Adipocyte (in vitro differentiated cells): ENCODE data around the gene SYNJ2.

Experiments
- DNase-seq: peaks from one replicate; pipeline ENCODE4 v3.0.0-alpha.2; 2015; ENCODE audit warnings: low read depth
- H3K27me3 ChIP-seq: replicated peaks from 2 replicates; pipeline ENCODE4 v1.7.0; 2013; ENCODE audit warnings: mild to moderate bottlenecking, low read length, moderate library complexity; ENCODE audit not compliant: control insufficient read depth, insufficient read depth
- H3K36me3 ChIP-seq: 2 replicates; pipeline ENCODE4 v1.7.0; 2013; ENCODE audit warnings: low read length, mild to moderate bottlenecking, moderate library complexity; ENCODE audit not compliant: control insufficient read depth, insufficient read depth, severe bottlenecking
- H3K4me1 ChIP-seq: 2 replicates; pipeline ENCODE4 v1.7.0; 2013; ENCODE audit warnings: mild to moderate bottlenecking, low read length, moderate library complexity; ENCODE audit not compliant: control insufficient read depth, insufficient read depth
- H3K4me3 ChIP-seq: 2 replicates; pipeline ENCODE4 v1.7.0; 2013; ENCODE audit warnings: mild to moderate bottlenecking, low read length, moderate library complexity
- H3K9ac ChIP-seq: 2 replicates; pipeline ENCODE4 v1.7.0; 2013; ENCODE audit warnings: mild to moderate bottlenecking, low read length, moderate library complexity
- H3K9me3 ChIP-seq: 2 replicates; pipeline ENCODE4 v1.7.0; 2013; ENCODE audit warnings: mild to moderate bottlenecking, low read length, moderate library complexity; ENCODE audit not compliant: control insufficient read depth

SYNJ2 gene

DNA sequence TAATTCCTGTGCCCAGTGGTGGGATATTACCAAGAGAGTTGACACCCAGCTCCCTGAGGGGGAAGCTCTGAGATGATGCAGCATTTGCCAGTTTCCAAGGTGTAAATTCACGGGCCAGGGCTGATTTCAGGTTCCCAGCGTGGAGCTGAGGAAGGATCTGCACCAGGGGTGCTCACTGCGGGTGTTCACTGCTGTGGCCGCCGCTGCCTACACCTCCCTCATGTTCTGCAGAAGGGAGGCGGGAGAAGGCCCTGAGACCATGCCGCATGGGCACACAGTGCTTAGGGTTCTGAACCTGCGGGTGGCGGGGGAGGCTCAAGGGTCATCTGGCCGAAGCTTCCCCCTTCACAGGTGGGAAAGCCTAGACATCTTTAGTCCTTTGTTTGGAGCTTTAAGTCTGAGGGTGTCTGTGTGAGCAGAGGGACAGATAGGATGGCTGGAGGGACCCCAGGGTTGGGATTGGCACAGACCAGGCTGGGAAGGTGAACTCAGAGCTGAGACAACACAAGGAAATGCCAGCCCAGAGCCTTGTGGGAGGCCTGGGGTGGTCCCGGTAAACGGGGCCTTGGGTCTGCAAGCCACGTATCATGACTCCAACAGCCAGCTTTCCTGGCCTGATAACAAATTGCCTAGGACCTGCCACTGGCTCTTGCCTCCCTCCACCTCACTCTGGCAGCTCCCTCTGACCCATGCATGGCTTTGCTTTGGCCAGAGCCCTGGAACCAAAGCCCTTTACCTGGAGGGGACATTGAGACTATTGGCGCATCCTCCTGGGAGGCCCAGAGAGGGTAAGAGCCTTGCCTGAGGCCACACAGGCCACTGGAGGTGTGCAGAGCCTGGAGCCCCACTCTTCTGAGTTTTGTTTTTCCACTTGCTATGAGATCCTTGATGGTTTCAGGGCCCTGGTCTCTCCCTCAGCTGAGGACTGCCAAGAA lies 40.4 kb downstream of the SYNJ2 start:
- no peak for DNase-seq
- H3K36me3 ChIP-seq: peaks cover 4% of the 10 kb centered on the region

DNA sequence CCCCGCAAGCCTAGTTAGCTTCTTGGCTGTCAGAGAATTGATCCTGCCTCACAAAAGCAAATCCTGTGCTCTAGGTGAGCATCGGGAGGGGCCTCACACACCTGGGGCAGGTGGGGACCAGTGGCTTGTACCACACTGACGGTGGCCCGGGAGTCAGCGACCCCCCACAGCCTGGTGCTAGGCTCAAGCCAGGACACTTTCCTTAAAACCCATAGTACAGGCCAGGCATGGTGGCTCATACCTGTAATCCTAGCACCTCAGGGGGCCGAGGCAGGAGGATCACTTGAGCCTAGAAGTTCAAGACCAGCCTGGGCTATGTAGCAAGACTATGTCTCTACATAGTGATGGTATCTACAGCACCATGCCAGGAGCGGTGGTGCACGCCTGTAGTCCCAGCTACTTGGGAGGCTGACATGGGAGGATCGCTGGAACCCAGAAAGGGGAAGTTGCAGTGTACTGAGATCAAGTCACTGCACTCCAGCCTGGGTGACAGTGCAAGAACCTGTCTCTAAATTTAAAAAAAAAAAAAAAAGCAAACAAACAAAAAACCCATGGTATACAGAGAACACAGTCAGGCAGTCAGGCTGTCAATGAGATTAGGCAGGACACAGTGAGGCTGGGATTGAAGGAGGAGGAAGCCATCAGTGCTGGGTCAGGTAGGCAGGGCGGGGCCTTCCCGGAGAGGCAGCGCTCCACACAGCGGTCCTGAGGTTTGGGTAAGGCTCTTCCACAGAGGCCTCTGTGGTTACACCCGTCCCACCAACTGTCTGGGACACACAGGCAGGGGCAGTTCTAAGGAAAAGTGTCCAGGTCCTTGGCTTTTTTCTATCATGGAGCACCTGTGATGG lies 41.3 kb downstream of the SYNJ2 start:
- H3K36me3 ChIP-seq: peaks cover 4% of the 10 kb centered on the region
- no peaks in the 10 kb centered on the region for H3K27me3 ChIP-seq
- H3K4me1 ChIP-seq: peaks cover 18% of the 10 kb centered on the region
- H3K9ac ChIP-seq: no peak overlapping the region
- DNase-seq: no peak
- H3K9me3 ChIP-seq: no peaks in the 10 kb centered on the region
- H3K4me3 ChIP-seq: no peak overlapping the region

More for the DNA sequence above, 40.4 kb downstream of the SYNJ2 start:
- Histone ChIP-seq H3K4me1 (peaks cover 15% of the 10 kb centered on the region), H3K27me3 (no peaks in the 10 kb centered on the region), H3K9me3 (no peaks in the 10 kb centered on the region), H3K9ac (no peak overlapping the region), H3K4me3 (no peak overlapping the region)

DNA sequence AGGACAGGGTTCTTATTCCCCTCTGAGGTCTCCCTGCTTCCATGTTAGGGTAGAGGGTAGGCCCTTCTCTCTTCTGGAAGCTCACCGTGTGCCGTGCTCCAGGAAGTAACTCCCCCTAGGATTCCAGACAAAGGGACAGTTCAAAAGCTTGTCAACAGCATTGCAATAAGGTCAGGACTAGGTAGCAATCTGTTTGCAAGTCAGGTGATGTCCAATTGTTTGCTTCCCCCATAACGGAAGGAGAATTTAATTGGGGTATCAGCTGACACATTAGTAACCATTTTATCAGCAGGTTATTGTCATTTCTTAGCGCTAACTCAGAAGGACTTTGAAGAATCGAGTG lies 41.9 kb downstream of the SYNJ2 start:
- Histone ChIP-seq H3K9me3 (no peaks in the 10 kb centered on the region), H3K9ac (no peak overlapping the region), H3K36me3 (peaks cover 4% of the 10 kb centered on the region), H3K27me3 (no peaks in the 10 kb centered on the region), H3K4me3 (no peak overlapping the region), H3K4me1 (peaks cover 18% of the 10 kb centered on the region)
- DNase-seq: no peak

DNA sequence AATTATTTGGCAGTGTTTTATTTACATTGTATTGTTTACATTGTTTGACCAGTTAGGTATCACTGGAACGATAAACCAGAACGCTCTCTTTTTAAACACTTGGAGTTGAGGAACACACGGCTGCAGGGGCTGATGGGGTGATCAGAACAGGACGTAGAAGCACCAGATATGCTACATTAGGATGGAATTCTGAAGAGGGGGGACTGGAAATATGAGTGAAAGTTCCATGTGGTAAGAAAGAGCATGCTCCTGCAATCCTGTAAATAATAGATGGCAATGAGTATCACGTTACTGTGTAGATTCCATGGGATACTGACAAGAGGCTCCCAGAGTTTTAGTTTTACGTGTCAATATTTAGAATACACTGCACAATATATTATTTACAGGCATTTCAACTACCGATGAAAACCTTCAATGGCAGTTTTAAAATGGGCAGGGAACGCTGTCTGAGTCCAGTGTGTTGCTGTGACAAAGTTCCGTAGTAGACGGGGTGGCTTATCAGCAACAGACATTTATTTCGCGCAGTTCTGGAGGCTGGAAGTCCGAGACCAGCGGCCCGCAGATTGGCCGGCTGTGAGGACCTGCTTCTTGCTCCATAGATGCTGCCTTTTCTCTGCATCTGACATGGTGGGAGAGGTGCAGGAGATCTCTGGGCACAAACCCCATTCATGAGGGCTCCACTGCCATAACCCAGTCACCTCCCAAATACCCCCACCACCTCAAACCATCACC lies 43.1 kb downstream of the SYNJ2 start:
- no peaks in the 10 kb centered on the region for H3K9me3 ChIP-seq
- H3K4me3 ChIP-seq: no peak overlapping the region
- no peak overlapping the region for H3K9ac ChIP-seq
- H3K36me3 ChIP-seq: peaks cover 4% of the 10 kb centered on the region
- peaks cover 18% of the 10 kb centered on the region for H3K4me1 ChIP-seq
- H3K27me3 ChIP-seq: no peaks in the 10 kb centered on the region
- no peak for DNase-seq

DNA sequence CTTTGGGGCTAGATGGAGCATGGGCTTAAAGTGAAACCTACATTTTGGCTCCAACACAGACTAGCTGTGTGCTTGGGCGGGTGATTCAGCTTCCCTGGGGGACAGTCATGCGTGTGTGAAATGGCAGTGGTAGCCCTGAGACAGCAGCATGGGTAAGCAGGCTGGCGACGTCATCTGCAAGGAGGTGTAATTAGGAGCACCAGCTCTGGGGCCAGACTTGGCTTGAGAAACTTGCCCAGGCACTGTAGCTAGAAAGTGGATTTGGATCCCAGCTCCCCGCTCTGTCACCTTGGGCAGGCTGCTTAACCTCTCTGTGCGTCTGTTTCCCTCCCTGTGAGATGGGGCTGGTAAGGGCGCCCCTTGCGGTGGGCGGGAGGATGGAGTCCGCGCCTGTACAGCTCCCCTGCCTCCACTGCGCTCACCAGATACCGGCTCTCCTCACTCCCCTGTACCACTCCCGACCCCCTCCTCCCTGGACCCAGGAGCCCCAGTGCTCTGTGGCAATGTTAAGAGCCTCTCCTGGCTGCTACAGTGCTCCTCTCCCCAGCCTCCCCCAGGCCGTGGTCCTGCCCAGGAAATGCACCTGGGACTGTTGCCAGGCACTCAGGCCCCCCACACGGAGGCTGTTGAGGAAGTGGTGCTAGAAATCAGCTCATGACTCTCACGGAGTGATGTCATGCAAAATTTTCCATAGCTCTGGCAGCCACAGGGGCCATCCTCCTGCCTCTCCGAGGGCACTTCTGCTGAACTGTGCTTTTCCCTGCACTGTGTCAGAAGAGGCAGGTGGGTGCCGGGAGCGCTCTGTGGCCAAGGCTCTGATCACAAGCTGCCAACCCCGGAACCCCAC lies 44.6 kb downstream of the SYNJ2 start:
- peak overlapping the region; percentile 33 for H3K4me3 ChIP-seq
- no peaks in the 10 kb centered on the region for H3K36me3 ChIP-seq
- H3K9me3 ChIP-seq: no peaks in the 10 kb centered on the region
- H3K4me1 ChIP-seq: peaks cover 29% of the 10 kb centered on the region
- peak overlapping the region; percentile 35 for H3K9ac ChIP-seq
- peak; percentile 93 for DNase-seq
- H3K27me3 ChIP-seq: no peaks in the 10 kb centered on the region

DNA sequence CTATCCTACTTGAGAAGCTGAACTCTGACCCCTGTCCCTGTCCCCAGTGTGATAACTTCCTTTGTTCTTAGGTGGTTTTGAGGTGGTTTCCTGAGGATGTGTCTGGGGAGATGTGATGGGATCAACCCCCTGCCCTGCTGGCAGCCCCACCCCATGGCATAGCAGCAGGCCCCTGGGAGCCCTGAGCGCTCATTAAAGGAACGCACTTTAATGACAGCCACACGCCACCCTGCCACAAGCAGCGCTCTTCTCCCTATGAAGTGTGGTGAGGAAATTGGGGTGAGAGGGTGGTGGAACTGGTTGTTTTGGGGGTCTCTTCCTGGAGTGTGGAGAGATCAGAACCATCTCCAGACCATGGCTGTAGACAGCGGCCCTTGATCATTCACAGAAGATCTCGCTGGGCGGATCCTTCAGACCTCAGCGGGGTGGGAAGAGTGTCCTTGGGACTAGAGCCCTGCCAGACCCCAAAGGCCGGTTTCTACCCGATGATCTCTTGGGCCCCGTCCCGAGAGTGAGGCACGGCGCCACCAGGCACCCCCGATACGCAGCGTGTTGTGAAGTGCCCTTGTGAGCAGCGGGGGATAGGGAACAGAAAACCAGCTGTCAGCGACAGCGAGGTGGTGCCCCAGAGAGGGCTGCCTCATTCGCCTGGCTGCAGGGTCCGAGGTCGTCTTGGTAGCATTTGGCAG lies 45.4 kb downstream of the SYNJ2 start:
- H3K4me3 ChIP-seq: peak overlapping the region; percentile 33
- peaks cover 37% of the 10 kb centered on the region for H3K4me1 ChIP-seq
- DNase-seq: no peak
- no peaks in the 10 kb centered on the region for H3K9me3 ChIP-seq
- H3K9ac ChIP-seq: peak overlapping the region; percentile 35
- H3K27me3 ChIP-seq: no peaks in the 10 kb centered on the region
- H3K36me3 ChIP-seq: no peaks in the 10 kb centered on the region

DNA sequence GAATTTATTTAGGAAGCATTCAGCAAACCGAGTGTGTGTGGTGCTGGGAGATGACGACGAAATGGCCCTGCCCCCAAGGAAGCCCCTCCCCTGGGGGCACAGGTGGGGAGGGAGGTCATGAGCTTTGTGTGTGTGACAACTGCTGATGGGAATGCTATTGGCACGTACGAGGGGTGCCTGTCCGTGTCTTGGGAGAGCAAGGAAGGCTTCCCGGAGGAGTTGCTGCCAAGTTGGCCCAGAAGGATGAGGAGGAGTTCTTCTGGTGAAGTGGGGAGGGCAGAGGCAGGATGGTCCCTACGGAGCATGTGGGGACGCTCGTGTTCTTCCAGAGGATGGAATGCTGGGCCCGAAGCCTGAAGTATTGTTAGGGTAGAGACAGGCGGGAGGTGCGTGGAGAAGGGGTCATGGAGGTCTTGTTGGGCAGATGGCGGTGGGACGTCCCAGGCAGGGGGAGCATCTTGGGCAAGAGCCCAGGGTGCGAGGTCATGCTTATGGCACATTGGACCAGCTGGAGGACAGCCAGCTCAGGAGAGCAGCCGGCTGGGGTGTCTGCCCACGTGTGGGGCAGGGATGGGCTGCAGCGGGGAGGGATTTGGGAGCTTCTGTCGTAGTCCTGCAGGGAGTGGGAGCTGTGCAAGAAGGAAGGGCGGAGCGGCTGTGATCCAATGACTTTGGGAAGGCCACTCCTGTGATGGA lies 46.1 kb downstream of the SYNJ2 start:
- Histone ChIP-seq H3K4me1 (peaks cover 44% of the 10 kb centered on the region), H3K27me3 (no peaks in the 10 kb centered on the region), H3K9me3 (no peaks in the 10 kb centered on the region), H3K9ac (no peak overlapping the region), H3K36me3 (no peaks in the 10 kb centered on the region), H3K4me3 (no peak overlapping the region)
- no peak for DNase-seq

DNA sequence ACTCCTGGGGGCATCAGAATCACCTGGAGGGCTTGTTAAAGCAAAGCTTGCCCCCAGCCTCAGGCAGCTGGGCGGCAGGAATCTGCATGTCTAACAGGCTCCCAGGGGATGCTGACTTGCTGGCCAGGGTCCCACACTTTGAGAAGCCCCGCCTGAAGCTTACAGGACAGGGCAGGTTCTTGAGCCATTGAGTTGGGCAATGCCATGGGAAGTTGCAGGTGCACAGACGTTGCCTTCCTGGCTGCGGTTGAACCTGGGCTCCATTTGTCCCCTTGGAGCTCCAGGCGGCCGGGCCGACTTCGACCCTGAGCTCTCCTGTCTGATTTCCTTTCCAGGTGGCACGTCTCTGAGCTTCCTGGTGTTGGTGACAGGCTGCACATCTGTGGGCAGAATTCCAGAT lies 46.8 kb downstream of the SYNJ2 start:
- DNase-seq: no peak
- Histone ChIP-seq H3K9ac (no peak overlapping the region), H3K4me1 (peaks cover 48% of the 10 kb centered on the region), H3K4me3 (no peak overlapping the region), H3K9me3 (no peaks in the 10 kb centered on the region), H3K27me3 (no peaks in the 10 kb centered on the region), H3K36me3 (no peaks in the 10 kb centered on the region)

DNA sequence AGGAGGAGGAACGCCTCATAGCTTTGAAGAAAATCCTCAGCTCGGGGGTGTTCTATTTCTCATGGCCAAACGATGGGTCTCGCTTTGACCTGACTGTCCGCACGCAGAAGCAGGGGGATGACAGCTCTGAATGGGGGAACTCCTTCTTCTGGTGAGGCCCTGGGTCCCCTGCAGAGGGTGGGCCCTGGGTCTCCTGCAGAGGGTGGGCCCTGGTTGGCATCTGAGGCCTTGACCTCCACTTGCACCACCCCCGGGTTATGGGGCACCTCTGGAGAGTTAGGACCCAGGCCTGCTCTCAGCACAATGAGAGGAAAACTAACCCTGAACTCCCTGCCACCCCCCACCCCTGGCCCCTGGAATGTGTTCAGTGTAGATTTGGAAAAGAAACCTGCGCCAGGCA lies 47.2 kb downstream of the SYNJ2 start:
- Histone ChIP-seq H3K36me3 (no peaks in the 10 kb centered on the region), H3K27me3 (no peaks in the 10 kb centered on the region), H3K4me3 (no peak overlapping the region), H3K4me1 (peaks cover 48% of the 10 kb centered on the region), H3K9ac (no peak overlapping the region), H3K9me3 (no peaks in the 10 kb centered on the region)
- no peak for DNase-seq
